HL-60 (cell line): ENCODE data around the gene RBMS3.

Experiments
- CTCF ChIP-seq: IDR thresholded peaks from one replicate; pipeline ENCODE4 v1.5.1; 2011; ENCODE audit warnings: low read length, control low read depth, inconsistent platforms; ENCODE audit not compliant: insufficient read depth
- GABPA ChIP-seq: IDR thresholded peaks from 2 replicates; pipeline ENCODE4 v1.6.1; 2012; ENCODE audit warnings: low read depth
- POLR2AphosphoS5 ChIP-seq: IDR thresholded peaks from 2 replicates; pipeline ENCODE4 v1.6.1; 2012; ENCODE audit warnings: low read depth

GRCh38 chr3:29591579-29591978 is 310.7 kb downstream of the RBMS3 start:
- TF ChIP-seq CTCF (no peak), POLR2AphosphoS5 (no peak), GABPA (no peak)
